Mucosa of descending colon (tissue), 3 donors: ENCODE measurements around the gene TLE3. TPM values are rescaled to one million over a fixed set of nuclear protein-coding genes. Genes with fewer than 3 reads are reported as not detected.

ENCODE experiments used
- ATAC-seq: fragments of 200-7000 bp; cut with Tn5 transposase; one replicate; pipeline ENCODE4 v1.9.1; 2020; ENCODE audit warnings: mild to moderate bottlenecking, moderate library complexity
- DNase-seq, 3 donors: peaks; one replicate each; pipeline ENCODE4 v3.0.0-alpha.2; 2020
- H3K36me3 ChIP-seq: fragments of 200-600 bp; one replicate; pipeline ENCODE4 v1.8.0; 2021; ENCODE audit warnings: low read depth, mild to moderate bottlenecking
- H3K4me1 ChIP-seq: fragments of 200-600 bp; one replicate; pipeline ENCODE4 v1.8.0; 2021; ENCODE audit warnings: low read depth, mild to moderate bottlenecking
- H3K4me3 ChIP-seq: fragments of 200-600 bp; one replicate; pipeline ENCODE4 v1.8.0; 2021; ENCODE audit warnings: mild to moderate bottlenecking
- H3K9me3 ChIP-seq: fragments of 200-600 bp; one replicate; pipeline ENCODE4 v1.8.0; 2021; ENCODE audit warnings: mild to moderate bottlenecking
- CTCF ChIP-seq: fragments of 200-600 bp; IDR thresholded peaks from one replicate; pipeline ENCODE4 v1.8.0; 2022; ENCODE audit warnings: antibody characterized with exemption, mild to moderate bottlenecking
- intact Hi-C, 2 donors: fragments of 100-400 bp; cut with DNase I in 1 of 2; cut with micrococcal nuclease in 1 of 2; formaldehyde crosslinking; loops; one replicate each; pipeline versions ENCODE4 v1.11.0 to v1.11.1; 2022; cut with DNase I, micrococcal nuclease
- total RNA-seq, 3 donors: library from RNA; stranded (reverse); fragmentation: NEBNext Ultra II Directional in 2 of 3; extraction: Animal tissue kit (Norgen Biotek cat#: 25700) in 2 of 3; gene quantifications; one replicate each; pipeline versions ENCODE4 v1.2.1 to v1.2.4, GENCODE V29; 2021 to 2023
- donor health status: DM: no; HTN: no; CAD: no; lungs with moderate emphysema.
- donor health status: DM: no; HTN: no; CAD: no.
- donor health status: DM: no; HTN: yes; CAD: no.

The TLE3 gene
- total RNA-seq, 3 donors from 2014 or later = 77.6 to 123 (median 103) TPM

GRCh38 chr15:70054884-70055387 lies 42.8 kb downstream of the TLE3 start:
- Histone ChIP-seq H3K9me3 (no peaks in the 10 kb centered on the region), H3K36me3 (peaks cover 6% of the 10 kb centered on the region), H3K4me1 (no peaks in the 10 kb centered on the region), H3K4me3 (no peak overlapping the region)
- intact Hi-C loops = no loop called here
- TF ChIP-seq CTCF = no peak
- DNase-seq (peak in 1 of 3 donors; percentile 18), ATAC-seq (no peak)

- no peaks in the 10 kb centered on the region for H3K4me1 ChIP-seq
- H3K9me3 ChIP-seq = no peaks in the 10 kb centered on the region
- ATAC-seq (no peak), DNase-seq (peak in 1 of 3 donors; percentile 19)
- H3K4me3 ChIP-seq = no peak overlapping the region
- TF ChIP-seq CTCF = no peak
- H3K36me3 ChIP-seq = peaks cover 6% of the 10 kb centered on the region
- intact Hi-C loops = no loop called here
Measured at GRCh38 chr15:70054366-70054765, 43.4 kb downstream of the TLE3 start.

- TF ChIP-seq CTCF = no peak
- intact Hi-C loops = no loop called here
- Histone ChIP-seq H3K36me3 (peaks cover 6% of the 10 kb centered on the region), H3K4me3 (no peak overlapping the region), H3K4me1 (no peaks in the 10 kb centered on the region), H3K9me3 (no peaks in the 10 kb centered on the region)
- DNase-seq (peak in 1 of 3 donors; percentile 10), ATAC-seq (no peak)
Measured at GRCh38 chr15:70053716-70054229, 43.9 kb downstream of the TLE3 start.

- TF ChIP-seq CTCF = no peak
- Histone ChIP-seq H3K4me1 (no peaks in the 10 kb centered on the region), H3K4me3 (no peak overlapping the region), H3K9me3 (no peaks in the 10 kb centered on the region), H3K36me3 (peaks cover 6% of the 10 kb centered on the region)
- peak in 1 of 3 donors; percentile 18 for DNase-seq
- intact Hi-C loops = no loop called here
- ATAC-seq = no peak
Measured at GRCh38 chr15:70053001-70053715, 44.6 kb downstream of the TLE3 start.

- no peak overlapping the region for H3K4me3 ChIP-seq
- ATAC-seq (no peak), DNase-seq (peak in 1 of 3 donors; percentile 17)
- TF ChIP-seq CTCF = no peak
- peaks cover 6% of the 10 kb centered on the region for H3K36me3 ChIP-seq
- H3K9me3 ChIP-seq = no peaks in the 10 kb centered on the region
- intact Hi-C loops = no loop called here
- H3K4me1 ChIP-seq = no peaks in the 10 kb centered on the region
Measured at GRCh38 chr15:70051948-70052633, 45.6 kb downstream of the TLE3 start.
